Measurements from ENCODE around the gene EFCAB9.
"Not testable (repeated sequence)": the region's sequence is repeated elsewhere in the genome, so short reads cannot be mapped to it uniquely, and the experiment has no call there.

Gene EFCAB9

DNA sequence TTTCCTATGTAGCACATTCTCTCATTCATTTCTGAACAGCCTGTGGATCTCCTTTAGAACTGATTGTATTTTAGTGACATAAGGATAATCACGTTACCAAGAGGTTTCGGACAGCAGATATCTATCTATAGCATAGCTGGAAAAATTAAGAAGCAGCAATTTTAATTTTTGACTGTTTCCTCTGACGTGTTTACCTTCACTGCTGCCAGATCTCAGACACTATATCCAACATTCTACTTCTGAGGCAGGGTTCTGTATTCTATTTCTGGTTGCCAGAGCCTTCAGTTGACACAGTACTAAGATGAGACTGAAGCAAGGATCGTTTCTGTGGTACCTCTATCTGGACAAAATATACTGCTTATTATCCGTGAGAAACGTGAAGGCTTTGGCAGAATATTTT is at the start of gene EFCAB9:
Gene EFCAB9, plus strand, starts transcription at position 301 of the 400 bp plus-strand sequence. Its CDS starts 1 bp downstream, at position 302.
- DNase-seq (ENCODE audit: low read depth in 3 of 3) = no peak

GRCh38 chr5:172144291-172144815 is 49.6 kb upstream of the EFCAB9 start:
- no peak for DNase-seq (ENCODE audit: low read depth in 3 of 3)

DNA sequence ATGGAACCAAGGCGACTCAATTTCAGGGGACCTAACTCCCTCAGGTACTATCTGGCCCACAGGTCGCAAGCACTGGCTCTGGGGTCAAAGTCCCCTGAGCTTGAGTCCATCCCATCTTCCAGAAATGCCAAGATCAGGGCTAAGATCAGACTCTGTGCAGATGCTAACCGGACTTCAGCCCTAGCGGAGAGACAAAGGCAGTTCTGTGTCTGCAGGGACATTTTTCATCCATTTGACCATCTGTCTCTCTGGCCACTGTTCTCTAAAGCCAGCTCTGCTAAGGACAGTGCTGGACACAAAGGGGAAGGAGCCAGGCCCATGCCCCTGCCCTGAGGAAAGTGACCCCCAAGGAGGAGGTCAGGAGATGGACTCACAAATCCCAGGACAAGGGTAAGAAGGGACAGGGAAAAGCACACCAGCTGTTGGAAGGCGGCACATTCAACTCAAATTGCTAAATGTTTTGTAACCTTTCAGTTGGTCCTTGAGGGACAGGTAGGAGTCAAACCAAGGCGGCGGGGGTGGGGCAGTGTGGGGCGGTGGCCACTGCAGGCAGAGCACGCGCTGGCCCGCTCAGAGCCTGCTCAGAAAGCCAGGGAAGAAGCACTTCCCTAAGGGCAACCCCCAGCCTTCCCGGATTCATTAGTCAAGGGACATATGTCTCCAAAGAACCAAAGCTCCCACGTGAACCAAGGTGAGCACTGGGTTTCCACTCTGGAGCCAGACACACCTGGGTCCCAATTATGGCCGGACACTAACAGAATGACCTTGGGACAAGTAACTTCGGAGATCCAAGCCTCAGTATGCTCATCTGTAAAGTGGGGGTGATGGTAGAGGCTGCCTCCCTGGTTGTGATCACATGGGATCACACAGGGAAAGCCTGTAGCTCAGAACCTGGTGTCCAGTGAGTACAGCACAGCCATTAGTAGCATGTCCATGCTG is 48.8 kb upstream of the EFCAB9 start:
- no peak for DNase-seq (ENCODE audit: low read depth in 3 of 3)

DNA sequence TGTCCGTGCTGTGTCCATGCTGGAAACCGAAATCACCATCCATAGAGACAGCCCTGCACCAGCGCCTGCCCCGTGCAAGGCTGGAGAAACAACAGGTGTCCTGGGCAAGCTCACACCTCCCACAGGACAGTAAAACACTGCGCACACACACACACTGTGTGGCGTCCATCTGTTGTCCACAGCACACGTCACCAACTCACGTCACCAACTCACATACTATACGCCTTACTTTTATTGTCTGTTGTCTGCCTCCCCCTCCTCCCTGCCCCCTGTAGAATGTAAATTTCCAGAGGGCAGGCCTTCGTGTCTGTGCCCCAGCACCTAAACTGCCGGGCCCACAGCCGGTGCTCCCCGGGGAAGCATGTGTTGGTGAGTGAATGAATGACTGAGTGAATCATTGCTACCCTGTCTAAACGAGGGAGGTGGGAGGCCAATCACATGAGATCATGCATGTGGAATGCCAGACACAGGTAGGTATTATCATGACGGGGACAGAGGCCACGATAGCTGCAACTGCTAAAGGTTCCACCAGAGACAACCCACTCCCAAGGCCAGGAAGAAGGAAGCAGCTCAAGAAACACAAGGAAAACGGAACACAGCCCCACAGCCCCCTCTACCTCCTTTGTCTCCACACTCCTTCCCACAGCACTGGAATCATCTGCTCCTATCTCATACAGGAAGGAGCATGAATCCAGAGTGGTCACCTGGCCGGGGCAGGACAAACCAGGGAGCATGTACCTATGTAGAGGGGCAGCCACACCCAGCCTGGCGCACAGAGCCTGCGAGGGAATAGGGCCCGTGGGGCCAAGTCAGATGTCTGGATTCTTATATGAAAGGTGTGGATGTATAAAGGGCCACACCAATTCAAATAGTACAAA is 47.9 kb upstream of the EFCAB9 start:
- DNase-seq (ENCODE audit: low read depth in 3 of 3) = no peak

- DNase-seq (ENCODE audit: low read depth in 3 of 3) = no peak
Measured at GRCh38 chr5:172146748-172147092, 47.3 kb upstream of the EFCAB9 start.

DNA sequence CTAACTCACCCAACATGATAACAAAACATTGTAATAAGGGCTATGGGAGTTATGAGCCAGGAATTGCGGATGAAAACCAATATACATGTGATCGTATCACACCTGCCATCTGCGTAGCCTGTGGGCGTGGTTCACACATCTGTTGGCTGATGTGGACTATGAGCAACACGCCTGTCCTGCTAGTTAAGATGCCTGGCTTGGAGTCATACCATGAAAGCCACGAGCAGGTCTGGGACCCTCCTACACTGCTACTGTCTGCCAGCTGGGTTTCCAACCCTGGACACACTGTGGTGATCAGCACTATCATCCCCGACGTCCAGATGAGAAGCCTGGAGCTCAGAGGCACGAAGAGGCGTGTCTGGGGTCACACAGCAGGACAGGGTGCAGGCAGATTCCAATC is 46.1 kb upstream of the EFCAB9 start:
- no peak for DNase-seq (ENCODE audit: low read depth in 3 of 3)

- no peak for DNase-seq (ENCODE audit: low read depth in 3 of 3)
Measured at GRCh38 chr5:172148381-172148780, 45.6 kb upstream of the EFCAB9 start.

GRCh38 chr5:172149073-172149472 is 44.9 kb upstream of the EFCAB9 start:
- DNase-seq (ENCODE audit: low read depth in 3 of 3) = no peak

DNA sequence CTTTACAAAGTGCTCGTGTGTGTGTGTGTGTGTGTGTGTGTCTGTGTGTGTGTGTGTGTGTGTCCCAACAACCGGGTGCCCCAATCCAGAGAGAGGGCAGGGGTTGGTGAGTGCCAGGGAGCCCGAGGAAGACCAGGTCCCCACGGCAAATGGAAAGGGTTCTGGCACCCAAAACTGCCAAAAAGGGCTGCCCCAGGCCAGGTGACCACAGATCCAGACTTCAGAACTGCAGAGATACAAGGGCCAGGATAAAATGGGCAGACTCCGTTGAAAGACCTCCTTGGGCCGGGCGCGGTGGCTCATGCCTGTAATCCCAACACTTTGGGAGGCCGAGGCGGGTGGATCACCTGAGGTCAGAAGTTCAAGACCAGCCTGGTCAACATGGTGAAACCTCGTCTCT is 44.5 kb upstream of the EFCAB9 start:
- not testable (repeated sequence) for DNase-seq (ENCODE audit: low read depth in 3 of 3)

DNA sequence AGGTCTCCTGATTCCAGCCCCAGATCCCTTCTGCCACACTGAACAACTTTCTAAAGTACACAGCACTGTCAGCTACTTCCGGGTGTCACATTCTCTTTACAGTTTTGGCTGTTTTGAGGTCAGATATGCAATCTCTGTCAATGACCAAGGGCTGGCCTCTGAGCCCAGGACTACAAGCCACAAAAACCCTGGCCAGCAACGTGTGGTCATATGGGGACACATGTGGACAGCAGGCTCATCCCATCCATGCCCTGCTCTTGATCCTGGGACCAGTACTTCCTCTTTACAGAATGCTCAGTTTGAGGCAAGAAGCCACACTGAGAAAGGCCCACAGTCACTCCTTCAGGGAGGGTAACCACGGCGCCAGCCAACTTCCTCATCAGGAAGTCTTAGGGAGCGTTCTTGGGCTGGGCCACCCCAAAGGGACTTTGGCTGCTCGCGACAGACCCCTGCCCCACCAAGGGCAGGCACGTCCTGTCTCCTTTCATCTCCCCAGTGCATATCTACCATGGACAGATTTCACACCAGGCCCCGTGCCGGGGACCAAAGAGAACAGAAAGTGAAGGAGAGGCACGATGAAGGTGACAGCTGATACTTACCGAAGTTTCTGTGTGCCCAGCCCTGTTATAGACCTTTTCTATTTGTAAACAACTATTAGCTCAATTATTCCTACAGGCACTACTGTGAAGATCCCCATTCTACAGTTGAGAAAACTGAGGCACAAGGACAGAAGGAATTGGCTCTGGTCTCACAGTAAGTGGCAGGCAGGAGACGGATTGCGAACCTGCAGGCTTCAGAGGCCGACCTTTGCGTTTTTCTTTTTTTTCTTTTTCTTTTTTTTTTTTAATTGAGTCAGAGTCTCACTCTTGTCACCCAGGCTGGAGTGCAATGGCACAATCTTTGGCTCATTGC is 43.2 kb upstream of the EFCAB9 start:
- DNase-seq (ENCODE audit: low read depth in 3 of 3) = no peak

- no peak for DNase-seq (ENCODE audit: low read depth in 3 of 3)
Measured at GRCh38 chr5:172151661-172152210, 42.2 kb upstream of the EFCAB9 start.

- DNase-seq (ENCODE audit: low read depth in 3 of 3) = no peak
Measured at GRCh38 chr5:172153695-172154094, 40.3 kb upstream of the EFCAB9 start.

- DNase-seq (ENCODE audit: low read depth in 3 of 3) = not testable (repeated sequence)
Measured at GRCh38 chr5:172155101-172155500, 38.9 kb upstream of the EFCAB9 start.

DNA sequence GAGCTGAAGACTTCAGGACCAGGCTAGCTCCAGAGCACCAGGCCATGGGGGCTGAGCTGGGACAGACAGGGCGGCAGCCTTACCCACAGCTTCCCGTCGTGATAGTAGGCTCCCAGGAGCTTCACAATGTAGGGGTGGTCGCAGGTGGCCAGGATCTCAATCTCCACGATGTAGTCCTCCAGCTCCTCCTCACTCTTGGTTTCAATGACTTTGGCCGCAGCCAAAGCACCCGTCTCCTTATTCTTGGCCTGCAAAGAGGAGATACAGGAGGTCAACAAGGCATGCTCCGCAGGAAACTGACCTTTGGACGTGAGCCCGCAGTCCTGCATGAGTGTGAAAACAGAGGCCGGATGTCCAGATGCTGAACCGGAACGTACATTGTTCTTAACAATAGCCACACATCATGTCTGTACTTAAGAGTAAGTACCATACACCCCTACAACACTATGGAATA is 37.4 kb upstream of the EFCAB9 start:
- DNase-seq (ENCODE audit: low read depth in 3 of 3) = no peak

DNA sequence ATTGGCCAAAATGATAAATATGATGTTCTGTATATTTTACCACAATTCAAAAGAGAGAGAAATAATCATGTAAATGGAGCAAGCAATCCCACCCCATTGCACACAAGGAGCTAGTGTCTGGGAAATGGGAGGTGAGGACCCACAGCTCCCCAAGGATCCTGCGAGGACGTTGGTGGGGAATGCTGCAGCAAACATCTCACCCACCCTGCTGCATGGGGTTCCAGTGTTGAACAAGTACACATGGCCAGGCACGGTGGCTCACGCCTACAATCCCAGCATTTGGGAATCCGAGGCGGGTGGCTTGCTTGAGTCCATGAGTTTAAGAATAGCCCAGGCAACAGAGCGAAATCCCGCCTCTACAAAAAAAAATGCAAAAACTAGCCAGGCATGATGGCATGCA is 35.0 kb upstream of the EFCAB9 start:
- DNase-seq (ENCODE audit: low read depth in 3 of 3) = no peak

GRCh38 chr5:172160506-172160905 is 33.5 kb upstream of the EFCAB9 start:
- DNase-seq (ENCODE audit: low read depth in 3 of 3) = no peak

- no peak for DNase-seq (ENCODE audit: low read depth in 3 of 3)
Measured at GRCh38 chr5:172162323-172162986, 31.5 kb upstream of the EFCAB9 start.

DNA sequence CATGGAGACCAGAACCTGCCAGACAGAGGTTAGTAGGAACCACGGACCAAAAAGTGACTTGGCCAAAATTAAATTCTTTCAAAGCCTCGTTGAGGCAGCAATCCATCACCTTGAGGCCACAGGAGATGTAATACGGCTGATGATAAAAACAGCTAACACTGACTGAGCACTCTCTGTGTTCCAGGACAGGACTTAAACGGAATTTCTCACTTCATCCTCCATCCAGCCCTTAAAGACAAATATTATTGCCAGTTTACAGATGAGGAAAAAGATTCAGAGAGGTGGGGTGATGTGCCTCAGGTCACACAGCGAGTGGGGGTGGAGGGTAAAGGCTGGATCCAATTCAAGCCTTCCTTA is 31.0 kb upstream of the EFCAB9 start:
- DNase-seq (ENCODE audit: low read depth in 3 of 3) = no peak

DNA sequence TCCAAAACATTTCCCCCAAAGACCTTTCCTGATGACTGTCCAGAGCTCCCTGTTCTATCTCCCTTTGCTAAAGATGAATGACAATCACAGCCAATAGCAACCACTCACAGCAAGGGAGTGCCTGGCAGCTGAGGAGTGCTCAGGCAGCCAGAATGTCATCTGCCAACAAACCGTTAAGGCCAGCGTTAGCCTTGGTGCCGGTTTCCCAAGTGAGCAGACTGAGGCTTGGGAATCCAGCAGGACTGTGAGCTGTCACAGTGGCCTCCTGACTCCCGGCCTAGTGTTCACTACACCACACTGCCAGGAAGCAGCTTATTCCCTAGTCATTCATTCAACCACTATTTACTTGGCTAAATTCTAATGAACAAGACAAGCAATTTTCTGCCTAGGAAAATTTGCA is 30.6 kb upstream of the EFCAB9 start:
- no peak for DNase-seq (ENCODE audit: low read depth in 3 of 3)

GRCh38 chr5:172164769-172165212 is 29.2 kb upstream of the EFCAB9 start:
- no peak for DNase-seq (ENCODE audit: low read depth in 3 of 3)

All from stimulated activated CD4-positive, alpha-beta T cell treated with anti-CD3 and anti-CD28 coated beads, TNF-alpha, amount 100 ng/mL, for 48 hours (primary cell).